ENCODE measurements around the gene HRK.

The HRK gene

DNA sequence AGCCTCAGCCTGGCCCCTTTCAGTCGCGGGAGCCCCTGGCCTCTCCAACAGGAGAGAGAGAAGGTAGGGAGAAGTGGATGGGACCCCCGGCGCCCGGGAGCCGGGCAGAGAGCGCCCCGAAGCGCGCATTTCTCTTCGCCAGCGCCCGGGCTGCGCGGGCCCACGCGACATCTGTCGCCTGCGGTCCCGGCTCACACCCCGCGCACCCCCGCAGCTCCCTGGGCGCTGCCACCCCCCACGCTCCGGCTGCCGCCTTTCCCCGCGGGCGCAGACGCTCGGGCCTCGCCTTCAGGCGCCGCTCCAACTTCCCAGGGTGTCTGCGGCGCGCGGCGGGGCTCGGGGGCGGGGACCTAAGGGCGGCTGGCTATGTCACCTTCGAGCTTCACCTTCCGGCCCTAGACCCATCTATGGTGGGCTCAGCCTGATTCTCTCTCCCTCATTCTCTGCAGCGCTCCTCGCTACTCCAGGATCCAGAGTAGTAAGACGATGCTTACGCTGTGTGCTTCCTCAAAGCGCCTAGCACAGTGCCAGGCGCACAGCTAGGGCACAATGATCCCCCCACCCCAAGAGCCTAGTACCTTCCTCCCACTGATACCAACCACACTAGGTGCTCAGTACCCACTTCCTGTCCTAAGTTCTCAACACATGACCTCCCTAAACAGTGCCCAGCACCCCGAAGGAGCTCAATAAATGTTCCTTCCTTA is 1.6 kb downstream of the HRK start:
- in situ Hi-C loops (cut with HindIII; ENCODE audit: low pct_ligation_motif_present, low pct_unique_long_range_greater_than_20kb, low sequenced_read_pairs), result no loop called here
- no peak for DNase-seq

DNA sequence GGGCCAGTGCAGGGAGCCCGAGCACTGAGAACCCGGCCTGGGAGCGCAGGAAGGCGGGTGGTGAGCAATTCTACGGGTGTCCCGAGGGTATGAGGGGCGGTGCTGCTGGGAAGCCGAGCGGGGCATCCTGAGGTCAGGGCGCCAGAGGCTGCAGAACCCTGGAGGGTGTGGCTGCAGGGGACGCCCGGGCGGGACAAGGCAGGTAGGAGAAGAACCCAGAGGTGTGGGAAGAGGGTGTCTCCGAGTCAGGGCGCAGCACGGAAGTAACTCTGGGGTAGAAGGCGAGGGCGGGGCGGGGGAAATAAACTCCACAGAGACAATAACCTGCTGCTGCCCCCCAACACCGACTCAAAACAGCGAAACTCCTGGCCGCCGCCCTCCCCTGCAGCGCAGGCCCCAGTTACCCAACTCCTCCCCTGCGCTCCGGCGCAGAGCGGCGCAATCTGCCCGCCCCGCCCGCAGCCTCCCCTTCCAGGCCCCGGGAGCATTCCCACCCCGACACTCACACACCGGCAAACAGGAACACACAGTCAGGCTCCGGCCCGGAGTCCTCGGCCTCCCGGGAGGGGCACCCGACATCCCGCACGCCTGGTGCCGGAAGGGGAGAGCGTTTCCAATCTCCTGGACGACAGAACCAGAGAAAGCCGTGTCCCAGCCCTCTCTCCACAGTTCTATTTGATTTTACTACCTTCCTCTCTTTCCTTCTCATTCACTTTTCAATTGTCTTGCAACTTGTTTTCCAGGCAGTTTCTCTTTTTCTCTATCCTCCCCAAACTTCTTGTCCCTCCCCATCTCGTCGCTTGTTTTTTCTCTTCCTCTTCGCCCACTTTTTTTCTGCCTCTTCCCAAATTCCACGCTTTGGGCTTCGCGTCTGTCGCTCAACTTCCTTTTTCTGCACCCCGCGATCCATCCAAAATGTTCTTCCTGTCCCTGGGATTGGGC is 2.4 kb downstream of the HRK start:
- in situ Hi-C loops (cut with HindIII; ENCODE audit: low pct_ligation_motif_present, low pct_unique_long_range_greater_than_20kb, low sequenced_read_pairs), result no loop called here
- DNase-seq, result peak; percentile 28

DNA sequence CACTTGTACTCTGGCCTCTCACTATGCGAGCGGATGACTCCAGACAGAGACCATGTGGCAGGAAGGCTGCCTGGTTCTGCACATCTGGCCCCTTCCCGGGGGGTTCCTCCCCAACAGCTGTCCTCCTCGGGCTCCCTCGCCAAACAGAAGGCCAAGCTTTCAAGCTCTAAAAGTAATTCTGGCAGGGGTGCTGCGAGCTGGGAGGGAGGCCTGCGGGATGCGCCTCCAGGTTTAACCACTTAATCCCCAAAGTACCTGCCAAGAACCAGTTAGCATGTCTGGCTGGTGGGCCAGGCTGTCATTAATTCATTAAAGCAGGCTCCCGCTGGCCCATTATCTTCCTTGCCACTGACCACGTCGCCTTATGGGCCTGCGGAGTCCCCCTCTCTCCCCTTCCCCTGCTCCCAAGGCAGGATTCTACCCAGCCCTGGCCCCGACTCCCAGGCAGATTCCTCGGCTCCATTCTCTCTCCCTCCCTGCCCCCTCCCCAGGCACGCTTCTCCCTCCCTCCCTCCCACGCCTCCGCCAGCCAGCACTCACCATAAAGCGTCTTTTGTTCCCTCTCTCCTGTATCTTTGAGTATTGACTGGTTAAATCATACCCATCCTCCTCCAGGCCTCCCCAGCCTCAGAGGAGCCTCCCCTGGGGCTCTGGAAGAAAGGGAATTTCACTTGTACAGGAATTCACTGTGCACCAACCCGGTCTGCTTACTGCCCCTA is 4.9 kb downstream of the HRK start:
- no peak for DNase-seq
- in situ Hi-C loops (cut with HindIII; ENCODE audit: low pct_ligation_motif_present, low pct_unique_long_range_greater_than_20kb, low sequenced_read_pairs), result no loop called here

DNA sequence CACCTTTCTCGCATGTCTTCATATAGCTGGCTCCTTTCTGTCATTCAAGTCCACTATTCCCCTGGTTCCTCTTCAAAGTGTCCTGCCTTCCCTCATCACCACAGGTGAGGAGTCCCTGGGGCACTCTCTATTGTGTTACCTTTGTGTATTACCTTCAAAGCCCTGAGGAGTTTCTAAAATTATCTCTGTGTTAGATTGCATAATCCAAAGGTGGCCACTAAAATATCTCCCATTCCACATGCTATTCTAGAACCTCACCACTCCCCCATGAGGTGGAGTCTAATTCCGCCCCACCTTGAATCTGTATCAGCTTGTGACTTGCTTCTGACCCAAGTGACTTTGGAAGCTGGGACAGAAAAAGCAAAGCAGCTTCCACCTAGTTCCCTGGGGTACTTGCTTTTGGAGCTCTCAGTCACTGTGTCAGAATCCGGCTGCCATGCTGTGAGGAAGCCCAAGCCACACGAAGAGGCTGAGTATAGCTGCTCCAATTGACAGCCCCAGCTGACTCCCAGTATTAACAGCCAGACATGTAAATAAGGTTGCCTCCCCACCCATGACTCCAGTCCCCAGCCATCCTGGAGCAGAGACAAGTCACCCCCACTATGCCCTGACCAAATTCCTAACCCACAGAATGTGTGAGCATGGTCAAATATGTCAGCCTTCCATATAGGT is 6.8 kb downstream of the HRK start:
- in situ Hi-C loops (cut with HindIII; ENCODE audit: low pct_ligation_motif_present, low pct_unique_long_range_greater_than_20kb, low sequenced_read_pairs), result no loop called here
- DNase-seq, result no peak

DNA sequence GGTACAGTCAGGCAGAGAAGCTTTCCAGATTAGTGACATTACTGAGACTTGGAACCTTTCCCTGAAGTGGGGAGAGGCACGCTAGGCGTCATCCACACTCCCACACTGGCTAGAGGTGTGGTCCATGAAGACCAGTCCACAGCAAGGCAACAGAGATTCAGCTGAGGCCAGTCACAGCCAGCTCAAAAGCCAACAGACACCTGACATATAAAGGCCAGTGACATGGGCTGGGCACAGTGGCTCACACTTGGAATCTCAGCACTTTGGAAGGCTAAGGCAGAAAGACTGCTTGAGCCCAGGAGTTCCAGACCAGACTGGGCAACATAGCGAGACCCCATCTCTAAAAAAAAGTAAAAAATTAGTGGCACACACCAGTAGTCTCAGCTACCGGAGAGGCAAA is 10.9 kb downstream of the HRK start:
- no peak for DNase-seq
- in situ Hi-C loops (cut with HindIII; ENCODE audit: low pct_ligation_motif_present, low pct_unique_long_range_greater_than_20kb, low sequenced_read_pairs), result no loop called here

DNA sequence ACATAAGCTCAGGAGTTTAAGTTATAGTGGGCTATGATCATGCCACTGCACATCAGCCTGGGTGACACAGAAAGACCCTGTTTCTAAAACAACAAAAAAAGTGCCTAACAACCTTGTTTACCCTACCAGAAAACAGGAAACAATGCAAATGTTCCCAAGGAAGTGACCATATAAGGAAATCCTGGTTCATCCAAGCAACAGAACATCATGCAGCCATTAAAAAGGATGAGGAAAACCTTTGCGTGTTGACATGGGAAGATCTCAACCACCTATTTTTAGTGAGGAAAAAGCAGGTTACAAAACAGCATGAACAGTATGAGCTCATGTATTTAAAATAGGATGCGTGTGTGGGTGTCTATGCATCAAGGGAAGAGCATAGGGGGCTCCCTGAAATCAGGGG is 13.7 kb downstream of the HRK start:
- in situ Hi-C loops (cut with HindIII; ENCODE audit: low pct_ligation_motif_present, low pct_unique_long_range_greater_than_20kb, low sequenced_read_pairs), result no loop called here
- DNase-seq, result no peak

DNA sequence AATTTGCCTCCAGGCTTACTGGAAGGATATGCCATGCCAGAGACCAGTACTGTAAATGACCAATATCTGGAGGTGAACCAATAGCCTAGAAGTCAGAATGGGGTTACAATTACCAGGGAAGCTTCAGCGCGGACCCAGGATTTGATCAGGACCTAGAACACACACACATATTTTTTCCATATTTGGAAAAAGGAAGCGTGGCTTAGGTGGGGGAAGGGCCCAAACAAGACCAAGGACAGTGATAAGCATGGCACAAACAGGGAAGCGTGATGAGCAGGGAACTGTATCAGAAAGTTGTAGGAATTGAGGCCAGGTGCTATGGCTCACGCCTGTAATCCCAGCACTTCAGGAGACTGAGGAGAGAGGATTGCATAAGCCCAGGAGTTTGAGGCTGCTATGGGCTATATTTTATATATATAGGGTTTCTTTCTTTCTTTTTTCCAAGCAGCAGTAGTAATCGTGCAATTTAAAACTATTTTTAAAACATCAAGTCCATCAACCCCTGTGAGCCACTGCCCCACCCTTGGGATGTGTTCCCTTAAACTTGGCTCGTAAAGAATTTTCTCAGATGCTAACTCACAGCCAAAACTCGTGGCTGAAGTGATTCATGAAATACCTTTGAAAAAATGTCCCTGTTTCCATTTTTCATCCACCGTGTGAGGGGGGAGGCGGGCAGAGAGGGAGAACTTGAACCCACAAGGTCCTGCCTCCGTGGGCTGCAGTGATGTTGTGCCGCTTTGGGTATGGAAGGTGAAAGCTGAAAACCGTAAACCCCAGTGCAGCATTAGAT is 16.7 kb downstream of the HRK start:
- DNase-seq, result peak; percentile 81
- in situ Hi-C loops (cut with HindIII; ENCODE audit: low pct_ligation_motif_present, low pct_unique_long_range_greater_than_20kb, low sequenced_read_pairs), result no loop called here

DNA sequence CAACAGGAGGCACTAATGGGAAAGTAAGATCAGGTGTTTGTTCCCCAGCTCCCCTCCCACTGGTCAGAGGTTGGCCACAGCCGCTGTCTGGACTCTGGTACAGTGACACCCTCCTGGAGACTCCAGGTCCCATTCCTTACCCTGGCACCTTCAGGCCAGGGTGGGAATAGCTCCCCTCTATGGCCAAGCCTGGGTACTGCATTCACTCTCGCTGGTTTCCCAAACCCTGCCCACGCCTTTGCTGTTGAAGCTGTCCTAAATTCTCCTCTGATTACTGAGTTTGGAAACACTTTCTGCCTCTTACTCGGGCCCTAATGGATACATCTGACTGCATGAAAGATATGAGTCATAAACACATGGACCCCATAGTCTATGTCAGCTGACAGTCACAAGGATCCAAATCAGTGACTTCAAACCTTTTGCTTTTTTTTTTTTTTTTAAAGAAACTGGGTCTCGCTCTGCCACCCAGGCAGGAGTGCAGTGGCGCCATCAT is 17.9 kb downstream of the HRK start:
- DNase-seq, result peak; percentile 49
- in situ Hi-C loops (cut with HindIII; ENCODE audit: low pct_ligation_motif_present, low pct_unique_long_range_greater_than_20kb, low sequenced_read_pairs), result no loop called here

DNA sequence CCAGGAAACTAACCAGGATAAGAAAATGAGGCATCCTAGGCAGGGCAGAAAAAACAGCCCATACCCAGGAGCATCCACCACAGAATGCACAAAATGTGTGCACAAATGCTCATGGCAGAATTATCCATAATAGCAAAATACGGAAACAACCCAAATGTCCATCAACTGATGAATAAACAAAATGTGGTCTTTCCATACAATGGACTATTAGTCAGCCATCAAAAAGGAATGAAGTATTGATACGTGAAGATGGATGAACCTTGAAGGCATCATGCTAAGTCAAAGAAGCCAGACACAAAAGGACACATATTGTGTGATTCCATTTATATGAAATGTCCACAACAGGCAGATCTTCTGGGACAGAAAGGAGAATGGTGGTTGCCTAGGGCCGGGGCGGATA is 19.1 kb downstream of the HRK start:
- DNase-seq, result no peak
- in situ Hi-C loops (cut with HindIII; ENCODE audit: low pct_ligation_motif_present, low pct_unique_long_range_greater_than_20kb, low sequenced_read_pairs), result no loop called here

DNA sequence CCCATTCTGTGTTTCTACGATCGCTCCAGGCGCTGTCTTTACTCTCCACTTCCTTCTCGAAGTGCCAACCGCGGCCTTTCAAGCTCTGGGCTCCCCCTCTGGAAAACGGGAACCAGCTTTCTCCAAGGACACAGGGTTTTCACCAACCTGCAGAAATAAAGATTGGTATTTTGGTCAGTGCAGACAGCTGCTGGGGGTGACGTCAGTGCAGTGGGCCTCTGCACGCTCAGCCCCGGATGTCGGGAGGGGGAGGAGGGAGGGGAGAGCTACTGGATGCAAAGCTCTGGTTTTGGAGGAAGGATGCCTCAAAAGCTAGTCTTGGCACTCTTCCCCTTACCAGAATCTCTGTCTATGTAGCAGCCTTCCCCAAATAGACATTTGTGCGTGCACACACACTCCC is 19.9 kb downstream of the HRK start:
- no peak for DNase-seq

DNA sequence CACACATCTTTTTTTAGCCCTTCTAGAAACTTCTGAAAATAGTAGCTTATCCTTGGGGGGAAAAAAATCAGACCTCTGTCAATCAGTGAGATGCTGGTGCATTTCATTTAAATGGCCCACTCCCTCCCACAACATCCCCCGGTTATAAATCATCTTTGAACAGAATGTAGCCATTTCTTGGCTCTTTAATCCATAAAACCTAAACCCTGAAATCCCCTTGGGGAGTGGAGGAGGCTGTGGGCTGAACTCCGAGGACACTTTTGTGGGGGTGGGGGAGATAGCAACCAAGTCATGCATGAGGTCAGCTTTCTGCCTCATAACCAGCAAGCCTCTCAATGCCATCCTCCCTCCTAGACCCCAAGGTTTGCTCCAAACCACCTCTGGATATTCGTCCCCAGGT is 21.0 kb downstream of the HRK start:
- DNase-seq, result no peak
- in situ Hi-C loops (cut with HindIII; ENCODE audit: low pct_ligation_motif_present, low pct_unique_long_range_greater_than_20kb, low sequenced_read_pairs), result no loop called here

More for the DNA sequence above, 19.9 kb downstream of the HRK start:
- in situ Hi-C loops (cut with HindIII; ENCODE audit: low pct_ligation_motif_present, low pct_unique_long_range_greater_than_20kb, low sequenced_read_pairs), result no loop called here

DNA sequence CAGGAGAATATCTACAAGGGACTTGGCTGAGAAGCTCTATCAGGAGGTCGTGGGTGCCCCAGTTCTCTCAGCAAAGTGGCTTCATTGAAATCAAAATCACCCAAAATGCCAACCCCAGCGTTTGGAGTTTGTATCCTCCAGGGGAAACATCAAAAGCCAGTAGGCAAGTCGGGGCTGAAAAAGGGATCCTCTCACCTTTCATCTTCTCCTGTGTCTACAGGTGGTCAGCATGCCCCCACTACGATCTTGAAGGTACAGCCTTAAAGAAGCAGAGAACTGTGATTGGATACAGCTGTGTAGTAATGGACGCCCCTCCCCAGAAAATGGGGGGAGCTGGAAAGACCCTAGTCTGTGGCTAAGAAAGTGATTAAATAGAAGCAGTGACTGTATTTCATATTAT is 22.2 kb downstream of the HRK start:
- in situ Hi-C loops (cut with HindIII; ENCODE audit: low pct_ligation_motif_present, low pct_unique_long_range_greater_than_20kb, low sequenced_read_pairs), result no loop called here
- DNase-seq, result no peak

DNA sequence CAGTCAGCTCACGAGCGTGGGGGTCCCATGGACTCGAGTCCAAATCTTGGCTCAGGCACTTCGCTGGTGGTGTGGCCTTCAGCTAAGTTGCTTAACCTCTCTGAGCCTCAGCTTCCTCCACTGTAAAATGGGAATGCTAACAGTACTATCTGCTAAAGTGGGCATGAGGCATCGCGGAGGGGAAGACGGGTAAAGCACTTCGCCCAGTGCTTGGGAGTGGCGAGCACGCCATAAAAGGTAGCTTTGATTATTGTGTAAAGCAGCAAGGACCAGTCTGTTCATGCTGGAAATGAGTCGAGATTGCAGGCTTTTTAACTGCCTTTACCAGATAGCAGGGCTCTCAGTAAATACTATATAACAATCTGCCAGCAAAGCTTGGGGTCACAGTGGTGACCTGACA is 24.5 kb downstream of the HRK start:
- no peak for DNase-seq
- in situ Hi-C loops (cut with HindIII; ENCODE audit: low pct_ligation_motif_present, low pct_unique_long_range_greater_than_20kb, low sequenced_read_pairs), result no loop called here

DNA sequence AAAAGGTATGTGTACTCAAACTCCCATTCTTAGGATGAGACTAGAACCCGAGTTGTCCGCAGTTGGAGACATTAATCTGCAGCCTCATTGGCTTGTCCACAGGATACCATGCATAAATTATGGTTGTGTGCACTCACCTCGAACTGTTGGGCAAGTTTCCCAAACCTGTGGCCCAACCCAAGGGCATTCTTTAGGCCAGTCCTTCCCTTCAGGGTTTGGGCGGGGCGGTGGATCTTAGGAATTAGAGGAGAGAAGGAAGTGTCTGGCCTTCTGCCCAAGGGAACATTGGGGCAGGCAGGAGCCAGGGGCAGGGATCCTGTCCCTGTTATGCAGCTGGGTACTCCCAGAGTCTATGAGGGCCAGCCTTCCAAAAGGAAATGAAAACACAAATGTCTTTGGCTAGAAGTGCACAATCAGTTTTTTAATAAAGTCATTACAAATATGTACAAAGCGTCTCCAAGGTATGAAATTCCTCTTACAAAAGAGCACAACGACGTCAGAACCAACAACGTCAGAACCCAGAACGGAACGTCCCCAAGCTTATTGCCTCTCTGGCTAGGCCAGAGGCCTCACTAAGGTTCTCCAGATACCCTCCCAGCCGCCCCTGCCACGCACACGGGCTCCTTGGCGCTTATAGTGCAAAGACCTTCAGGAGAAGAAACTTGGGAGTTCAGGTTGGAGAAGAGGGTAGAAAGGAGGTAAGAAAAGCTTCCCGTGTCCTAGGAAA is 25.3 kb downstream of the HRK start:
- in situ Hi-C loops (cut with HindIII; ENCODE audit: low pct_ligation_motif_present, low pct_unique_long_range_greater_than_20kb, low sequenced_read_pairs), result no loop called here
- DNase-seq, result peak; percentile 34

DNA sequence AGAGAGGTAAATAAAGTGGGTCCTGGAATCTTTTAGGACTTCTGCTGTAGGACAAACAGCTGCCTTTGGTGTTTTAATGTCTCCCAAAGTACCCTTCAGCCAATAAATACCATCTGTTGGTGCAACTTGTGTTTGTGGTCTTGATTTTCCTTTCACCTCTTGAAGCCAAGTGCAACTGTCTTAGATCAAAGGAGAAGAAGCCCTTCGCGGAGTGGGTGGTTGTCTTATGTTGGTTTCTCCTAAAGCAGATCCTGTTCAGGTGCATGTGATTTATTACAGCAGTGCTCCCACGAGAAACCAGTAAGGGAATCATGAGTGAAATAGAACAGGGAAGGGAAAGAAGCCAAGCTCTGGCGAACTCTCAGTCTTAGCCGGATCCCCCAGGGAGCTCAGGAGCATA is 27.7 kb downstream of the HRK start:
- in situ Hi-C loops (cut with HindIII; ENCODE audit: low pct_ligation_motif_present, low pct_unique_long_range_greater_than_20kb, low sequenced_read_pairs), result no loop called here
- no peak for DNase-seq

DNA sequence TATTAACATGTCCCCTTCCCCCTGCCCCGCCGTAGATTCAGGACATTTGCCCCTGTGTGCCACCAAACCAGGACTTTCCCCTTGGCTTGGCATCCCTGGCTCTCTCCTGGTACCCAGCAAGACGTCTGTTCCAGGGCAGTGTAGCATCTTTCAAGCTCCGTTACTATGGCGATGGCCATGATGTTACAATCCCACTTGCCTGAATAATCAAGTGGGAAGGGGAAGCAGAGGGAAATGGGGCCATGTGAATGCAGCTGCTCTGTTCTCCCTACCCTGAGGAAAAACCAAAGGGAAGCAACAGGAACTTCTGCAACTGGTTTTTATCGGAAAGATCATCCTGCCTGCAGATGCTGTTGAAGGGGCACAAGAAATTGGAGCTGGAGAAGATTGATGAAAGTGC is 28.9 kb downstream of the HRK start:
- no peak for DNase-seq
- in situ Hi-C loops (cut with HindIII; ENCODE audit: low pct_ligation_motif_present, low pct_unique_long_range_greater_than_20kb, low sequenced_read_pairs), result no loop called here

DNA sequence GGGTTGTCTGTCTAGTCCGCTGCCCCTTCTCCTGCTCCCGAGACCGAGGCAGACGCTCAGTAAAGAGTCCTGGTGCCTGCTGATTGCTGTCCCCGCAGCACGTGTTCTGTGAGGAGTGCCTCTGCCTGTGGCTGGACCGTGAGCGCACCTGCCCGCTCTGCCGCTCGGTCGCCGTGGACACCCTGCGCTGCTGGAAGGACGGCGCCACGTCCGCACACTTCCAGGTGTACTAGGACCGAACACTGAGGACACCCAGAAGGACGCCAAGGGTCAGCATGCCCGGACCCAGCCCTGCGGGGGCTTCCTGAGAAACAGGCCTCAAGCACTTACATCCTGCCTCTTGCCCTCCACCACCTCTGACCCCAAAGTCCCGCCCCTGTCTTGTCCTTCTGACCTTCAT is 32.0 kb downstream of the HRK start:
- no peak for DNase-seq
- in situ Hi-C loops (cut with HindIII; ENCODE audit: low pct_ligation_motif_present, low pct_unique_long_range_greater_than_20kb, low sequenced_read_pairs), result no loop called here

All from ACHN (cell line).